K562 (cell line): ENCODE measurements around the gene LIMS1. TPM values are rescaled to one million over a fixed set of nuclear protein-coding genes. Genes with fewer than 3 reads are reported as not detected.

Source experiments
- ATAC-seq: fragments of 200-7000 bp; cut with Tn5 transposase; 3 replicates; pipeline ENCODE4 v1.9.1; 2020; ENCODE audit warnings: moderate library complexity
- BruUV-seq: library from RNA; stranded (reverse); fragments of 400-500 nt; replicated peaks from 2 replicates; lab custom pipeline; 2021; lab: Mats Ljungman, UMichigan
- CTCF ChIA-PET: fragments of 300-600 bp; formaldehyde crosslinking; extraction: SDS; loops from one replicate; lab custom pipeline; 2021; ENCODE audit warnings: low intra/inter-chr PET ratio; lab: Yijun Ruan, JAX
- POLR2A ChIA-PET: fragments of 300-600, 350-650 bp; sonication (Branson Sonifier 250); formaldehyde crosslinking; extraction: SDS; loops from one replicate; lab custom pipeline; 2021; ENCODE audit warnings: antibody characterized with exemption, inconsistent platforms; lab: Yijun Ruan, JAX
- DNase-seq, 4 experiments: peaks; one replicate each; pipeline versions ENCODE4 v3.0.0 to v3.0.0-alpha.2; 2011 to 2018; ENCODE audit warnings: low spot score in 3 of 4, mixed read lengths in 3 of 4; ENCODE audit errors: extremely low read depth in 1 of 4
- FAIRE-seq: peaks from 2 replicates; lab custom pipeline; 2011; peaks lifted over from hg19 to GRCh38; lab: Jason Lieb, UNC
- H2AFZ ChIP-seq: 2 replicates; pipeline ENCODE4 v1.6.0; 2011; ENCODE audit warnings: low read depth, low read length, control low read depth, inconsistent platforms
- H3K27ac ChIP-seq: fragments of 200-600 bp; 3 replicates; pipeline ENCODE4 v1.8.0; 2011; ENCODE audit warnings: low read depth, mild to moderate bottlenecking, control low read depth, inconsistent platforms, low read length, moderate library complexity, mixed read lengths; ENCODE audit errors: extremely low read depth
- H3K27me3 ChIP-seq, 2 experiments: fragments of 300-600 bp in 1 of 2; 2 replicates in 1 of 2; 3 replicates in 1 of 2; pipeline versions ENCODE4 v1.6.0 to v1.8.0; 2011; ENCODE audit warnings: inconsistent platforms in 2 of 2, low read length in 2 of 2, mild to moderate bottlenecking in 1 of 2, mixed read lengths in 1 of 2, moderate library complexity in 1 of 2; ENCODE audit not compliant: control insufficient read depth in 2 of 2, insufficient read depth in 2 of 2
- H3K36me3 ChIP-seq: fragments of 300-600 bp; 3 replicates; pipeline ENCODE4 v1.8.0; 2011; ENCODE audit warnings: mild to moderate bottlenecking, low read length, inconsistent platforms; ENCODE audit not compliant: control insufficient read depth, insufficient read depth
- H3K4me1 ChIP-seq, 2 experiments: fragments of 200-600 bp in 1 of 2; replicated peaks in 1 of 2; 2 replicates in 1 of 2; 3 replicates in 1 of 2; pipeline versions ENCODE4 v1.5.1 to v1.8.0; 2011; ENCODE audit warnings: inconsistent platforms in 2 of 2, low read length in 2 of 2, mild to moderate bottlenecking in 1 of 2, mixed read lengths in 1 of 2, moderate library complexity in 1 of 2; ENCODE audit not compliant: control insufficient read depth in 2 of 2, insufficient read depth in 2 of 2
- H3K4me2 ChIP-seq: 2 replicates; pipeline ENCODE4 v1.6.1; 2011; ENCODE audit warnings: low read length, control low read depth, inconsistent platforms, mixed read lengths; ENCODE audit not compliant: insufficient read depth
- H3K4me3 ChIP-seq: fragments of 200-600 bp; sonication (generic), shearing (Covaris generic); 2 replicates; pipeline ENCODE4 v1.5.1; 2016; ENCODE audit warnings: control low read depth, inconsistent platforms
- H3K79me2 ChIP-seq: fragments of 200-600 bp; 3 replicates; pipeline ENCODE4 v1.8.0; 2011; ENCODE audit warnings: low read length, inconsistent platforms; ENCODE audit not compliant: control insufficient read depth, insufficient read depth
- H3K9ac ChIP-seq, 2 experiments: 2 replicates each; pipeline versions ENCODE4 v1.6.0 to v1.6.1; 2011; ENCODE audit warnings: low read depth in 2 of 2, low read length in 2 of 2, control low read depth in 1 of 2, inconsistent platforms in 1 of 2, mild to moderate bottlenecking in 1 of 2, mixed read lengths in 1 of 2; ENCODE audit not compliant: insufficient read depth in 1 of 2
- H3K9me1 ChIP-seq: one replicate; pipeline ENCODE4 v1.6.0; 2011; ENCODE audit warnings: inconsistent platforms, mild to moderate bottlenecking, low read length, moderate library complexity; ENCODE audit not compliant: control insufficient read depth, insufficient read depth
- H3K9me3 ChIP-seq: replicated peaks from 2 replicates; pipeline ENCODE4 v1.5.1; 2011; ENCODE audit warnings: low read depth, low read length, inconsistent platforms; ENCODE audit not compliant: control insufficient read depth, insufficient read depth
- H4K20me1 ChIP-seq: replicated peaks from 2 replicates; pipeline ENCODE4 v1.6.1; 2011; ENCODE audit warnings: low read length, inconsistent platforms, mixed read lengths; ENCODE audit not compliant: control insufficient read depth, insufficient read depth
- ATF7 ChIP-seq: fragments of 450-650 bp; IDR thresholded peaks from 2 replicates; pipeline ENCODE4 v1.7.1; 2014; ENCODE audit warnings: mild to moderate bottlenecking, moderate library complexity
- CBFA2T2 ChIP-seq: fragments of 450-650 bp; conservative IDR thresholded peaks from 2 replicates; pipeline ENCODE4 v1.6.1; 2017; ENCODE audit warnings: mild to moderate bottlenecking
- CSDE1 ChIP-seq, 2 experiments: fragments of 450-650 bp; IDR thresholded peaks; 2 replicates each; pipeline ENCODE4 v1.6.1; 2016; ENCODE audit warnings: mild to moderate bottlenecking in 1 of 2
- ETS1 ChIP-seq: conservative IDR thresholded peaks from 2 replicates; pipeline ENCODE4 v1.6.1; 2011; ENCODE audit warnings: low read depth, mild to moderate bottlenecking, low read length; ENCODE audit not compliant: control insufficient read depth
- FOSL1 ChIP-seq: fragments of 200-800 bp; sonication (Bioruptor generic); conservative IDR thresholded peaks from 2 replicates; pipeline ENCODE4 v1.6.1; 2016; ENCODE audit warnings: missing genetic modification characterization, missing compliant biosample characterization
- HDAC1 ChIP-seq, 2 experiments: fragments of 450-650 bp; IDR thresholded peaks; 2 replicates each; pipeline ENCODE4 v1.6.1; 2016 to 2017; ENCODE audit warnings: inconsistent platforms in 1 of 2, mild to moderate bottlenecking in 1 of 2, moderate library complexity in 1 of 2
- MNT ChIP-seq, 2 experiments: fragments of 450-650 bp; conservative IDR thresholded peaks; 2 replicates each; pipeline ENCODE4 v1.6.1; 2017; ENCODE audit warnings: mild to moderate bottlenecking in 2 of 2, moderate library complexity in 2 of 2
- POLR2AphosphoS2 ChIP-seq: IDR thresholded peaks from 2 replicates; pipeline ENCODE4 v1.6.1; 2012; ENCODE audit warnings: low read length, improper control_type of control experiment
- POLR2AphosphoS5 ChIP-seq: IDR thresholded peaks from 2 replicates; pipeline ENCODE4 v1.6.1; 2011; ENCODE audit warnings: mild to moderate bottlenecking, low read depth, low read length, moderate library complexity; ENCODE audit not compliant: control insufficient read depth, insufficient read depth
- RBM15 ChIP-seq: fragments of 200-400 bp; formaldehyde crosslinking; IDR thresholded peaks from 2 replicates; pipeline ENCODE4 v1.6.1; 2018; ENCODE audit warnings: mild to moderate bottlenecking, low read length, moderate library complexity; ENCODE audit not compliant: insufficient read depth
- SMARCB1 ChIP-seq: IDR thresholded peaks from 2 replicates; pipeline ENCODE4 v1.6.1; 2011; ENCODE audit warnings: improper control_type of control experiment, low read depth; ENCODE audit not compliant: insufficient read length
- TAL1 ChIP-seq: fragments of 450-650 bp; IDR thresholded peaks from 2 replicates; pipeline ENCODE4 v1.6.1; 2016; ENCODE audit warnings: mild to moderate bottlenecking
- TCF3 ChIP-seq: sonication (generic); formaldehyde crosslinking; IDR thresholded peaks from 2 replicates; pipeline ENCODE4 v1.4.0; 2020; ENCODE audit warnings: mild to moderate bottlenecking, missing genetic modification reagents
- ZFP1 ChIP-seq: fragments of 450-650 bp; formaldehyde crosslinking; IDR thresholded peaks from 2 replicates; pipeline ENCODE4 v1.4.0; 2020; ENCODE audit warnings: mild to moderate bottlenecking, mixed read lengths
- ZNF512 ChIP-seq: IDR thresholded peaks from 2 replicates; pipeline ENCODE4 v1.6.1; 2016; ENCODE audit warnings: missing genetic modification characterization, missing compliant biosample characterization
- WGBS: fragments of 100-300 bp; shearing (Covaris generic); methylation state at CpG from one replicate; pipeline ENCODE4 v1.1.6; 2016; ENCODE audit warnings: low coverage, mixed read lengths; ENCODE audit not compliant: insufficient coverage; ENCODE audit errors: missing lambda C conversion rate; 5-methylcytosine and 5-hydroxymethylcytosine counted together
- in situ Hi-C: fragments of 300-500 bp; cut with MboI; formaldehyde crosslinking; loops from 4 replicates; pipeline ENCODE4 v1.15.0; 2018; ENCODE audit warnings: inconsistent platforms, mixed read lengths
- intact Hi-C: fragments of 100-400 bp; cut with micrococcal nuclease; formaldehyde crosslinking; loops from 2 replicates; pipeline ENCODE4 v1.14.2; 2022
- polyA plus RNA-seq, 8 experiments: library from polyadenylated mRNA; depleted of rRNA in 4 of 8; stranded (reverse) in 5 of 8; unstranded in 3 of 8; fragments of >200 nt; fragmentation: Nextera tagmentation in 2 of 8; fragmentation: Illumina TruSeq in 1 of 8; extraction: Ambion mirVana in 2 of 8; extraction: Trizol in 1 of 8; gene quantifications; 2 replicates each; pipeline versions ENCODE4 v1.2.1 to v1.2.3, GENCODE V29; 2011 to 2014; ENCODE audit warnings: inconsistent platforms in 1 of 8, missing spikeins in 1 of 8
- total RNA-seq, 7 experiments: library from RNA; depleted of rRNA in 6 of 7; stranded (reverse); fragments of >200 nt in 6 of 7; fragmentation: Illumina TruSeq in 2 of 7; extraction: Trizol in 2 of 7; gene quantifications; 2 replicates each; pipeline versions ENCODE4 v1.2.1 to v1.2.3, GENCODE V29; 2011 to 2021; ENCODE audit warnings: low replicate concordance in 1 of 7
- TF ChIP-seq, protein P1 (sequence below), 2 experiments: fragments of 250-450 bp in 1 of 2; fragments of 450-650 bp in 1 of 2; sonication (Bioruptor Pico) in 1 of 2; IDR thresholded peaks; 2 replicates each; pipeline versions ENCODE4 v1.6.1 to v1.8.0; 2016 to 2021; ENCODE audit warnings: mild to moderate bottlenecking in 2 of 2, moderate library complexity in 2 of 2, missing compliant biosample characterization in 1 of 2, missing genetic modification characterization in 1 of 2

LIMS1 gene
- total and polyA plus RNA-seq, 9 of the 15 experiments (the other 6 are each of a cell fraction or from before 2014, with no cell fraction given) = 52.8 to 134 (median 81.0) TPM

DNA sequence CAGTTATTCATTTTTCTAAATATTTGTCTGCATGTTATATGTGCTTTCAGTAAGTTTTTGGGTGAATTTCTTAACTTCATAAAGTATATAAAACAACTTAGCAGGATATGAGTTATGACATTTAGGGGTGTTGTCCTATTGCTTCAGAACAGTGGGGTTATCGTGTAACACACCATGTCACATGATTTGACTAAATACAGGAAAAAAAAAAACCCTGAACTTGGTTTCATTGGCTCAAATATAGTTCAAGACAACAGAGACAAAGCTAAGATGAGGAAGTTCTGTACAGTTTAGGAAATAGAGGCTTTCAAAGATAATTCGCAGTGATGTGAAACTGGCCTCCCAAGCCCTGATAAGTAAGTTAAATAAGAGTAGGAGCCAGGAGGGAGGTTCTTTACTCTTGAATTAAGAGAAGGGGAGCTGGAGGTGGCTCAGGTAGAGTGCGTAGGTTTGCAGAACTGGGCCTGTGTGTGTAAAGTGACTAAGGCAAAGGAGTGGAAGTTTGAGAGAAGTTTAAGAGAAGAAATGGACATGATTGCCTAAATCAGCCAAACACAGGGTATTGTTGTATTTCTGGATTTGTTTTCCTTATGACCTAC lies 53.9 kb downstream of the LIMS1 start:
- in situ Hi-C loops = loop anchor here (10.0 to 25.0 kb wide), 2 partner anchors 363 to 651 kb away; no protein-coding TSS in a partner anchor
- no peaks in the 10 kb centered on the region; the same call in 2 of the 3 replicates for H3K36me3 ChIP-seq
- ChIA-PET POLR2A (interaction anchor here (0.8 to 1.3 kb wide), 5 partner anchors 15 to 898 kb away, joined by 3 to 6 read pairs (median 3); no protein-coding TSS in a partner anchor), CTCF (no interaction called here)
- no peaks in the 10 kb centered on the region for H3K9me3 ChIP-seq
- BruUV-seq = TSS peak; percentile 66
- WGBS = 0% methylated on average over 3 of the region's 3 CpGs
- H3K9me1 ChIP-seq = no peaks in the 10 kb centered on the region
- no peaks in the 10 kb centered on the region for H3K27me3 ChIP-seq
- no peaks in the 10 kb centered on the region for H4K20me1 ChIP-seq
- H3K4me2 ChIP-seq = peak overlapping the region; percentile 76
- H3K79me2 ChIP-seq = peaks cover 92% of the 10 kb centered on the region
- H3K4me3 ChIP-seq = peak overlapping the region; percentile 22
- peak overlapping the region; percentile 35; the same call in 1 of the 2 replicates for H2AFZ ChIP-seq
- FAIRE-seq (peak; percentile 56), ATAC-seq (peak; percentile 67), DNase-seq (peak in 2 of 4 experiments; percentile 68 to 78)
- peak overlapping the region; percentile 26 to 70; a peak in 2 of 4 replicates for H3K9ac ChIP-seq
- intact Hi-C loops = loop anchor here (5.0 kb wide), 1 partner anchor 51 kb away; no protein-coding TSS in a partner anchor
- H3K4me1 ChIP-seq = peaks cover 20 to 45% of the 10 kb centered on the region in 2 experiments
- peak overlapping the region; percentile 86 for H3K27ac ChIP-seq
- TF ChIP-seq CSDE1 (IDR thresholded peaks at IDR 0.05) (no peak), MNT (conservative IDR thresholded peaks at IDR 0.05) (peak in 1 of 2 experiments; percentile 38; a peak in 1 of 4 replicates), ZFP1 (CRISPR knock-in tag) (no peak), TCF3 (CRISPR knock-in tag) (peak; percentile 27; the same call in 1 of the 2 replicates), POLR2AphosphoS5 (peak; percentile 40; the same call in 1 of the 2 replicates), POLR2AphosphoS2 (no peak), CBFA2T2 (0 out of 2 replicates have a peak, but pooled peaks have one; percentile 20), TAL1 (peak; percentile 23; the same call in 1 of the 2 replicates), ZNF512 (no peak), HDAC1 (IDR thresholded peaks at IDR 0.05) (peak in 1 of 2 experiments; percentile 31; a peak in 1 of 4 replicates), ATF7 (peak; percentile 45; the same call in 1 of the 2 replicates), SMARCB1 (peak; percentile 70), ETS1 (no peak), RBM15 (no peak), FOSL1 (tag) (peak; percentile 63)
- TF ChIP-seq, protein P1, sequence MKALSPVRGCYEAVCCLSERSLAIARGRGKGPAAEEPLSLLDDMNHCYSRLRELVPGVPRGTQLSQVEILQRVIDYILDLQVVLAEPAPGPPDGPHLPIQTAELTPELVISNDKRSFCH (CRISPR knock-in tag; IDR thresholded peaks at IDR 0.05) = no peak
- TF ChIP-seq, protein P1 (tag; IDR thresholded peaks at IDR 0.05) = 0 out of 2 replicates have a peak, but pooled peaks have one; percentile 41
